A549 (cell line): ENCODE measurements around the gene TMEM214. TPM values are rescaled to one million over a fixed set of nuclear protein-coding genes. Genes with fewer than 3 reads are reported as not detected.

Source experiments
- ATAC-seq, 2 experiments: fragments of 200-7000 bp in 1 of 2; fragments of >200 bp in 1 of 2; cut with Nextera tagmentation in 1 of 2; cut with Tn5 transposase in 1 of 2; 3 replicates each; pipeline versions ENCODE4 v1.8.0 to v1.9.1; 2018 to 2020; ENCODE audit warnings: mild to moderate bottlenecking in 1 of 2, moderate library complexity in 1 of 2
- CTCF ChIA-PET: fragments of 300-600 bp; sonication (Branson Sonifier 250); formaldehyde crosslinking; extraction: SDS; loops from one replicate; lab custom pipeline; 2021; ENCODE audit warnings: antibody characterized with exemption, inconsistent platforms; lab: Yijun Ruan, JAX
- POLR2A ChIA-PET: fragments of 350-600 bp; formaldehyde crosslinking; extraction: SDS; loops from one replicate; lab custom pipeline; 2021; ENCODE audit warnings: antibody characterized with exemption, inconsistent platforms; lab: Yijun Ruan, JAX
- DNase-seq, 2 experiments: peaks; one replicate each; pipeline versions ENCODE4 v3.0.0 to v3.0.0-alpha.2; 2011 to 2016; ENCODE audit warnings: low read depth in 1 of 2, low spot score in 1 of 2
- FAIRE-seq: peaks from 2 replicates; lab custom pipeline; 2011; peaks lifted over from hg19 to GRCh38; lab: Jason Lieb, UNC
- H3K27ac ChIP-seq, 2 experiments: fragments of >200 bp; sonication (Bioruptor Twin); formaldehyde crosslinking; 3 replicates each; pipeline ENCODE4 v1.5.1; 2016 to 2017
- H3K4me1 ChIP-seq: fragments of >200 bp; sonication (Bioruptor Twin); formaldehyde crosslinking; 3 replicates; pipeline ENCODE4 v1.6.1; 2016
- H3K4me2 ChIP-seq: fragments of >200 bp; sonication (Bioruptor Twin); formaldehyde crosslinking; 3 replicates; pipeline ENCODE4 v1.6.1; 2016
- H3K4me3 ChIP-seq: fragments of >200 bp; sonication (Bioruptor Twin); formaldehyde crosslinking; 3 replicates; pipeline ENCODE4 v1.5.1; 2016
- H3K9me3 ChIP-seq: fragments of >200 bp; sonication (Bioruptor Twin); formaldehyde crosslinking; 3 replicates; pipeline ENCODE4 v1.6.1; 2016
- BHLHE40 ChIP-seq: IDR thresholded peaks from 2 replicates; pipeline ENCODE4 v1.6.1; 2012; ENCODE audit warnings: low read depth, low read length, inconsistent platforms
- CBX2 ChIP-seq: fragments of 200-600 bp; sonication (generic); IDR thresholded peaks from 2 replicates; pipeline ENCODE4 v1.6.1; 2016; ENCODE audit warnings: low read depth, mild to moderate bottlenecking, borderline replicate concordance
- E2F6 ChIP-seq: IDR thresholded peaks from 2 replicates; pipeline ENCODE4 v1.6.1; 2012; ENCODE audit warnings: low read depth, borderline replicate concordance
- ELK1 ChIP-seq: fragments of 150-350 bp; IDR thresholded peaks from 2 replicates; pipeline ENCODE4 v1.6.1; 2014; ENCODE audit warnings: low read depth, mild to moderate bottlenecking, low read length
- ESRRA ChIP-seq: fragments of 150-350 bp; IDR thresholded peaks from 2 replicates; pipeline ENCODE4 v1.6.1; 2014; ENCODE audit warnings: mild to moderate bottlenecking, low read length, borderline replicate concordance
- FOSB ChIP-seq: fragments of 250-450 bp; sonication (Bioruptor Pico); IDR thresholded peaks from 2 replicates; pipeline ENCODE4 v1.5.0; 2020; ENCODE audit warnings: mild to moderate bottlenecking, moderate library complexity
- FOXS1 ChIP-seq: fragments of 250-450 bp; sonication (Bioruptor Pico); IDR thresholded peaks from 2 replicates; pipeline ENCODE4 v1.5.0; 2020; ENCODE audit warnings: mild to moderate bottlenecking, moderate library complexity
- GATA3 ChIP-seq: IDR thresholded peaks from 2 replicates; pipeline ENCODE4 v1.6.1; 2012; ENCODE audit warnings: borderline replicate concordance
- HDAC2 ChIP-seq: fragments of 200-600 bp; sonication (generic); IDR thresholded peaks from 2 replicates; pipeline ENCODE4 v1.6.1; 2016
- HOXB5 ChIP-seq: fragments of 250-450 bp; sonication (Bioruptor Pico); IDR thresholded peaks from 2 replicates; pipeline ENCODE4 v1.5.0; 2020; ENCODE audit warnings: mild to moderate bottlenecking, moderate library complexity
- JUN ChIP-seq, 2 experiments: fragments of >200 bp; sonication (Bioruptor Twin); formaldehyde crosslinking; IDR thresholded peaks; 2 replicates in 1 of 2; 3 replicates in 1 of 2; pipeline ENCODE4 v1.6.1; 2016 to 2017
- JUNB ChIP-seq: fragments of >200 bp; sonication (Bioruptor Twin); formaldehyde crosslinking; IDR thresholded peaks from 2 replicates; pipeline ENCODE4 v1.6.1; 2016
- MAX ChIP-seq: IDR thresholded peaks from 2 replicates; pipeline ENCODE4 v1.6.1; 2012
- MAZ ChIP-seq: fragments of 150-350 bp; IDR thresholded peaks from 2 replicates; pipeline ENCODE4 v1.6.1; 2014; ENCODE audit warnings: antibody characterized with exemption, low read depth, low read length, borderline replicate concordance
- MYC ChIP-seq: IDR thresholded peaks from 2 replicates; pipeline ENCODE4 v1.6.1; 2012; ENCODE audit warnings: mild to moderate bottlenecking, inconsistent platforms, low read length, improper control_type of control experiment, borderline replicate concordance
- NPAS2 ChIP-seq: fragments of 250-450 bp; sonication (Bioruptor Pico); IDR thresholded peaks from 2 replicates; pipeline ENCODE4 v1.8.0; 2022; ENCODE audit warnings: mild to moderate bottlenecking, moderate library complexity, borderline replicate concordance
- POLR2A ChIP-seq: IDR thresholded peaks from 2 replicates; pipeline ENCODE4 v1.6.1; 2012; ENCODE audit warnings: mild to moderate bottlenecking, low read length
- POLR2AphosphoS2 ChIP-seq: conservative IDR thresholded peaks from 2 replicates; pipeline ENCODE4 v1.6.1; 2012; ENCODE audit warnings: low read length, improper control_type of control experiment, inconsistent platforms
- RAD21 ChIP-seq, 2 experiments: fragments of >200 bp in 1 of 2; sonication (Bioruptor Twin) in 1 of 2; formaldehyde crosslinking in 1 of 2; IDR thresholded peaks in 1 of 2; conservative IDR thresholded peaks in 1 of 2; 2 replicates in 1 of 2; 3 replicates in 1 of 2; pipeline ENCODE4 v1.6.1; 2012 to 2018; ENCODE audit warnings: inconsistent platforms in 1 of 2
- RARB ChIP-seq: fragments of 250-450 bp; sonication (Bioruptor Pico); IDR thresholded peaks from 2 replicates; pipeline ENCODE4 v1.8.0; 2021; ENCODE audit warnings: mild to moderate bottlenecking, moderate library complexity
- RCOR1 ChIP-seq: fragments of 150-350 bp; IDR thresholded peaks from 2 replicates; pipeline ENCODE4 v1.6.1; 2014; ENCODE audit warnings: antibody characterized with exemption, low read length, low read depth
- RNF2 ChIP-seq: fragments of 200-600 bp; sonication (generic); IDR thresholded peaks from 2 replicates; pipeline ENCODE4 v1.6.1; 2016; ENCODE audit warnings: low read depth, mild to moderate bottlenecking, antibody characterized with exemption, moderate library complexity, borderline replicate concordance
- SMC3 ChIP-seq: fragments of >200 bp; sonication (Bioruptor Twin); formaldehyde crosslinking; IDR thresholded peaks from 3 replicates; pipeline ENCODE4 v1.6.1; 2018; ENCODE audit warnings: inconsistent platforms
- TFCP2L1 ChIP-seq: fragments of 250-450 bp; sonication (Bioruptor Pico); IDR thresholded peaks from 2 replicates; pipeline ENCODE4 v1.5.0; 2021; ENCODE audit warnings: mild to moderate bottlenecking
- TP53 ChIP-seq: fragments of 250-450 bp; sonication (Bioruptor Pico); IDR thresholded peaks from 2 replicates; pipeline ENCODE4 v1.5.0; 2021; ENCODE audit warnings: mild to moderate bottlenecking, moderate library complexity
- USF2 ChIP-seq: fragments of 450-650 bp; IDR thresholded peaks from 2 replicates; pipeline ENCODE4 v1.6.1; 2014; ENCODE audit warnings: antibody characterized with exemption
- ZC3H11A ChIP-seq: fragments of 450-650 bp; IDR thresholded peaks from 2 replicates; pipeline ENCODE4 v1.6.1; 2014; ENCODE audit warnings: antibody characterized with exemption, mild to moderate bottlenecking
- ZNF302 ChIP-seq: fragments of 250-450 bp; sonication (Bioruptor Pico); IDR thresholded peaks from 2 replicates; pipeline ENCODE4 v1.9.0; 2021; ENCODE audit warnings: inconsistent platforms, mild to moderate bottlenecking, moderate library complexity
- ZSCAN20 ChIP-seq: fragments of 250-450 bp; sonication (Bioruptor Pico); IDR thresholded peaks from 2 replicates; pipeline ENCODE4 v1.8.0; 2022; ENCODE audit warnings: mild to moderate bottlenecking, moderate library complexity
- WGBS: methylation state at CpG from one replicate; pipeline ENCODE4 v1.1.6; 2017; ENCODE audit errors: missing lambda C conversion rate; 5-methylcytosine and 5-hydroxymethylcytosine counted together
- polyA plus RNA-seq, 4 experiments: library from polyadenylated mRNA; depleted of rRNA in 3 of 4; stranded (reverse); fragments of >200 nt; fragmentation: RNase III in 1 of 4; extraction: RNeasy Plus Mini Kit Qiagen cat#74134 plus additional on column Dnase treatment in 1 of 4; gene quantifications; 2 replicates in 3 of 4; 3 replicates in 1 of 4; pipeline ENCODE4 v1.2.3, GENCODE V29; 2011 to 2017
- TF ChIP-seq, protein P1 (sequence below): fragments of >200 bp; sonication (Bioruptor Twin); formaldehyde crosslinking; IDR thresholded peaks from 3 replicates; pipeline ENCODE4 v1.6.1; 2016
- TF ChIP-seq, protein P2 (sequence below): fragments of >200 bp; sonication (Bioruptor Twin); formaldehyde crosslinking; IDR thresholded peaks from 3 replicates; pipeline ENCODE4 v1.5.1; 2016

The TMEM214 gene
- polyA plus RNA-seq, 2 of the 4 experiments (the other 2 are of a cell fraction): 54.3 to 74.9 TPM

- no peak for TF ChIP-seq RNF2
- no peak for TF ChIP-seq RARB (CRISPR knock-in tag)
- peak; percentile 79 for TF ChIP-seq E2F6
- TF ChIP-seq MAX: peak; percentile 89
Measured at GRCh38 chr2:27085673-27086089, 52.9 kb downstream of the TMEM214 start (continued).

GRCh38 chr2:27086090-27086723, 53.4 kb downstream of the TMEM214 start:
- CTCF ChIA-PET: interaction anchor here (0.6 to 15.3 kb wide), 31 partner anchors 9 to 1376 kb away, joined by 3 to 253 read pairs (median 6); partner anchors contain the start of genes ABHD1, AGBL5 and OST4
- H3K4me1 ChIP-seq: peaks cover 17% of the 10 kb centered on the region
- DNase-seq (peak; percentile 95 to 97), ATAC-seq (peak; percentile 73 to 89), FAIRE-seq (no peak)
- 2% methylated on average over 28 of the region's 81 CpGs for WGBS
- no peaks in the 10 kb centered on the region for H3K9me3 ChIP-seq
- H3K4me2 ChIP-seq: peak overlapping the region; percentile 81
- H3K27ac ChIP-seq: peak overlapping the region; percentile 90 to 91
- H3K4me3 ChIP-seq: peak overlapping the region; percentile 70
- POLR2A ChIA-PET: interaction anchor here (1.0 to 1.5 kb wide), 4 partner anchors 14 to 124 kb away, joined by 3 to 8 read pairs (median 5); partner anchors contain the start of genes AGBL5 and OST4
- no peak for TF ChIP-seq CBX2
- TF ChIP-seq HDAC2: no peak
- no peak for TF ChIP-seq ESRRA
- TF ChIP-seq RCOR1: no peak
- TF ChIP-seq USF2: no peak
- TF ChIP-seq MYC: peak; percentile 97
- TF ChIP-seq RNF2: peak; percentile 33; the same call in 1 of the 2 replicates
- TF ChIP-seq ELK1: no peak
- peak; percentile 31 to 63; a peak in 4 of 5 replicates for TF ChIP-seq RAD21 (conservative IDR thresholded peaks at IDR 0.05 in 1 of 2, IDR thresholded peaks at IDR 0.05 in 1 of 2)
- no peak for TF ChIP-seq JUNB
- no peak for TF ChIP-seq ZC3H11A
- TF ChIP-seq ZNF302 (CRISPR knock-in tag): no peak
- 0 out of 2 replicates have a peak, but pooled peaks have one; percentile 78 for TF ChIP-seq MAZ
- no peak for TF ChIP-seq FOSB (CRISPR knock-in tag)
- TF ChIP-seq MAX: peak; percentile 97
- peak; percentile 80 for TF ChIP-seq E2F6
- TF ChIP-seq, protein P1, sequence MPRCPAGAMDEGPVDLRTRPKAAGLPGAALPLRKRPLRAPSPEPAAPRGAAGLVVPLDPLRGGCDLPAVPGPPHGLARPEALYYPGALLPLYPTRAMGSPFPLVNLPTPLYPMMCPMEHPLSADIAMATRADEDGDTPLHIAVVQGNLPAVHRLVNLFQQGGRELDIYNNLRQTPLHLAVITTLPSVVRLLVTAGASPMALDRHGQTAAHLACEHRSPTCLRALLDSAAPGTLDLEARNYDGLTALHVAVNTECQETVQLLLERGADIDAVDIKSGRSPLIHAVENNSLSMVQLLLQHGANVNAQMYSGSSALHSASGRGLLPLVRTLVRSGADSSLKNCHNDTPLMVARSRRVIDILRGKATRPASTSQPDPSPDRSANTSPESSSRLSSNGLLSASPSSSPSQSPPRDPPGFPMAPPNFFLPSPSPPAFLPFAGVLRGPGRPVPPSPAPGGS: 0 out of 3 replicates have a peak, but pooled peaks have one; percentile 30
- TF ChIP-seq TFCP2L1: 0 out of 2 replicates have a peak, but pooled peaks have one; percentile 23
- peak; percentile 85 for TF ChIP-seq BHLHE40
- TF ChIP-seq, protein P2, sequence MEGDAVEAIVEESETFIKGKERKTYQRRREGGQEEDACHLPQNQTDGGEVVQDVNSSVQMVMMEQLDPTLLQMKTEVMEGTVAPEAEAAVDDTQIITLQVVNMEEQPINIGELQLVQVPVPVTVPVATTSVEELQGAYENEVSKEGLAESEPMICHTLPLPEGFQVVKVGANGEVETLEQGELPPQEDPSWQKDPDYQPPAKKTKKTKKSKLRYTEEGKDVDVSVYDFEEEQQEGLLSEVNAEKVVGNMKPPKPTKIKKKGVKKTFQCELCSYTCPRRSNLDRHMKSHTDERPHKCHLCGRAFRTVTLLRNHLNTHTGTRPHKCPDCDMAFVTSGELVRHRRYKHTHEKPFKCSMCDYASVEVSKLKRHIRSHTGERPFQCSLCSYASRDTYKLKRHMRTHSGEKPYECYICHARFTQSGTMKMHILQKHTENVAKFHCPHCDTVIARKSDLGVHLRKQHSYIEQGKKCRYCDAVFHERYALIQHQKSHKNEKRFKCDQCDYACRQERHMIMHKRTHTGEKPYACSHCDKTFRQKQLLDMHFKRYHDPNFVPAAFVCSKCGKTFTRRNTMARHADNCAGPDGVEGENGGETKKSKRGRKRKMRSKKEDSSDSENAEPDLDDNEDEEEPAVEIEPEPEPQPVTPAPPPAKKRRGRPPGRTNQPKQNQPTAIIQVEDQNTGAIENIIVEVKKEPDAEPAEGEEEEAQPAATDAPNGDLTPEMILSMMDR: peak; percentile 98
- TF ChIP-seq POLR2AphosphoS2: no peak
- TF ChIP-seq POLR2A: peak; percentile 41; the same call in 1 of the 2 replicates
- peak; percentile 79 for TF ChIP-seq SMC3
- TF ChIP-seq TP53 (CRISPR knock-in tag): no peak
- TF ChIP-seq NPAS2: peak; percentile 78
- no peak for TF ChIP-seq ZSCAN20 (CRISPR knock-in tag)
- no peak for TF ChIP-seq HOXB5 (CRISPR knock-in tag)
- peak in 1 of 2 experiments; percentile 53; a peak in 2 of 5 replicates for TF ChIP-seq JUN (IDR thresholded peaks at IDR 0.05)
- TF ChIP-seq FOXS1 (CRISPR knock-in tag): no peak
- TF ChIP-seq GATA3: no peak
- no peak for TF ChIP-seq RARB (CRISPR knock-in tag)
